AG04449 (cell line): ENCODE results near the gene MMEL1.

ENCODE experiments used
- CTCF ChIA-PET: fragments of 350-600 bp; formaldehyde crosslinking; extraction: SDS; loops from one replicate; lab custom pipeline; 2021; ENCODE audit warnings: antibody characterized with exemption; lab: Yijun Ruan, JAX
- POLR2A ChIA-PET: fragments of 400-600, 350-600 bp; formaldehyde crosslinking; extraction: SDS; loops from one replicate; lab custom pipeline; 2020; ENCODE audit warnings: antibody characterized with exemption, inconsistent platforms; lab: Yijun Ruan, JAX
- DNase-seq: peaks from one replicate; pipeline ENCODE4 v3.0.0-alpha.2; 2010; ENCODE audit warnings: low read depth, low spot score
- H3K4me3 ChIP-seq: 2 replicates; pipeline ENCODE4 v1.5.1; 2011; ENCODE audit warnings: low read depth, mild to moderate bottlenecking, control low read depth, low read length
- CTCF ChIP-seq: IDR thresholded peaks from one replicate; pipeline ENCODE4 v1.5.1; 2011; ENCODE audit warnings: mild to moderate bottlenecking, moderate library complexity, low read length, control low read depth, inconsistent platforms; ENCODE audit not compliant: insufficient read depth; ENCODE audit errors: missing control alignments

MMEL1 gene

GRCh38 chr1:2643414-2644077 lies 10.7 kb upstream of the MMEL1 start:
- peak overlapping the region; percentile 84 for H3K4me3 ChIP-seq
- TF ChIP-seq CTCF, result no peak
- ChIA-PET POLR2A (no interaction called here), CTCF (interaction anchor here (1.0 kb wide), 1 partner anchor 847 kb away, joined by 3 read pairs; no protein-coding TSS in a partner anchor)
- no peak for DNase-seq

- peak; percentile 14 for DNase-seq
- POLR2A ChIA-PET, result no interaction called here
- CTCF ChIA-PET, result interaction anchor here (1.0 kb wide), 1 partner anchor 848 kb away, joined by 3 read pairs; no protein-coding TSS in a partner anchor
- TF ChIP-seq CTCF, result peak; percentile 30
- H3K4me3 ChIP-seq, result peak overlapping the region; percentile 84
These were observed 10.0 kb upstream of the MMEL1 start for GRCh38 chr1:2642560-2643413.

- H3K4me3 ChIP-seq, result peak overlapping the region; percentile 84
- ChIA-PET POLR2A (no interaction called here), CTCF (no interaction called here)
- DNase-seq, result no peak
- no peak for TF ChIP-seq CTCF
These were observed 9.3 kb upstream of the MMEL1 start for GRCh38 chr1:2642131-2642559.

- POLR2A ChIA-PET, result no interaction called here
- no peak for DNase-seq
- H3K4me3 ChIP-seq, result peak overlapping the region; percentile 84
- TF ChIP-seq CTCF, result no peak
- CTCF ChIA-PET, result no interaction called here
These were observed 8.7 kb upstream of the MMEL1 start for GRCh38 chr1:2641381-2642130.

- ChIA-PET CTCF (no interaction called here), POLR2A (interaction anchor here (1.1 kb wide), 1 partner anchor 55 kb away, joined by 5 read pairs; the partner anchor contains the start of gene PRXL2B)
- TF ChIP-seq CTCF, result no peak
- no peak overlapping the region for H3K4me3 ChIP-seq
- no peak for DNase-seq
These were observed 7.8 kb upstream of the MMEL1 start for GRCh38 chr1:2640626-2641025.
